GM18907 (cell line): ENCODE data around the gene PARD3.
"Not testable (repeated sequence)": the region's sequence is repeated elsewhere in the genome, so short reads cannot be mapped to it uniquely, and the experiment has no call there.

ENCODE experiments used
- ATAC-seq: cut with Tn5 transposase; IDR thresholded peaks from one replicate; pipeline ENCODE4 v1.9.1; 2021; ENCODE audit warnings: mild to moderate bottlenecking, moderate library complexity; ENCODE audit not compliant: unreplicated experiment

The PARD3 gene

GRCh38 chr10:34437906-34438305 is 377.2 kb downstream of the PARD3 start:
- ATAC-seq, result no peak

GRCh38 chr10:34434119-34434594 is 380.9 kb downstream of the PARD3 start:
- no peak for ATAC-seq

- ATAC-seq, result no peak
These were observed 381.6 kb downstream of the PARD3 start for GRCh38 chr10:34433241-34434076.

- no peak for ATAC-seq
These were observed 382.5 kb downstream of the PARD3 start for GRCh38 chr10:34432589-34432988.

- no peak for ATAC-seq
These were observed 384.4 kb downstream of the PARD3 start for GRCh38 chr10:34430685-34431084.

DNA sequence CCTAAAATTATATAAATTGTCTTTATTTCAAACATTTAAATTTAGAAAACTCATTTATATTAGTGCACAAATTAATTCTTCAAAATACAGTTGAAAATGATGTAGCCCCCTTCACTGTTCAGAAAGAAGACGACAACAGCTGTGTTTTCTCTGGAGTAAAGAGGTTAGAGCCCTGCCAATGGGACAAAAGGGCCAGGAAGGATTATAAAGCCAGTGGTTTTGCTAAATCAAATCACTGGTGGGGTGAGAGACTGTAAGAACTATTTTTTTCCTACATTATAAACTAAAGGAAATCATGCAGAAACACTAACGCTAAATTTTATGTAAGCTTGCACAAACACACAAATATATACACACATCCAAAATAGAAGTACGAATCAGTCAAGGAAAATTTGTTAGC is 386.6 kb downstream of the PARD3 start:
- no peak for ATAC-seq

GRCh38 chr10:34427911-34428216 is 387.2 kb downstream of the PARD3 start:
- no peak for ATAC-seq

DNA sequence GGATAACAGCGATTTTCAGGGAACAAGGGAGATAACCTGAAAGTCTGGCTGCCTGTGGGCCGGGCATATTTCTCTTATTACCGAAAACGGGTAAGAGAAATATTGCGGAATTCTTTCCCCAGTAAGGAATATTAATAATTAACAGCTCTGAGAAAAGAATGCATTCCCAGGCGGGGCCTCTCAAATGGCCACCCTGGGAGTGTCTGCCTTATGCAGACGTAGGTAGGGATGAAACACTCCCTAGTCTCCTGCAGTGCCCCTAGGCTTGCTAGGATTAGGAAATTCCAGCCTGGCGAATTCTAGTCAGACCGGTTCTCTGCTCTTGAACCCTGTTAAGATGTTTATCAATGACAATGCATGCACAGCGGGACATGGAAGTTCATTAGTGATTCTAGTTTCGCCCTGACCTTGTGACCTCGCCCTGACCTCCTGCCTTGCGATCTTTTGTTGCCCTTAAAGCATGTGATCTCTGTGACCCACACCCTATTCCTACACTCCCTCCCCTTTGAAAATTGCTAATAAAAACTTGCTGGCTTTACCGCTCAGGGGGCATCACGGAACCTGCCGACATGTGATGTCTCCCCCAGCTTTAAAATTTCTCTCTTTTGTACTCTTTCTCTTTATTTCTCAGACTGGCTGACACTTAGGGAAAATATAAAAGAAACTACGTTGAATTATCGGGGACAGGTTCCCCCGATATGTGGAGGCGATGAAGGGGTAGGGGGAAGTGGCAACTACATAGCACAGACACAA is 387.8 kb downstream of the PARD3 start:
- ATAC-seq, result not testable (repeated sequence)

GRCh38 chr10:34426538-34427157 is 388.4 kb downstream of the PARD3 start:
- ATAC-seq, result not testable (repeated sequence)

- no peak for ATAC-seq
These were observed 389.1 kb downstream of the PARD3 start for GRCh38 chr10:34426041-34426440.

DNA sequence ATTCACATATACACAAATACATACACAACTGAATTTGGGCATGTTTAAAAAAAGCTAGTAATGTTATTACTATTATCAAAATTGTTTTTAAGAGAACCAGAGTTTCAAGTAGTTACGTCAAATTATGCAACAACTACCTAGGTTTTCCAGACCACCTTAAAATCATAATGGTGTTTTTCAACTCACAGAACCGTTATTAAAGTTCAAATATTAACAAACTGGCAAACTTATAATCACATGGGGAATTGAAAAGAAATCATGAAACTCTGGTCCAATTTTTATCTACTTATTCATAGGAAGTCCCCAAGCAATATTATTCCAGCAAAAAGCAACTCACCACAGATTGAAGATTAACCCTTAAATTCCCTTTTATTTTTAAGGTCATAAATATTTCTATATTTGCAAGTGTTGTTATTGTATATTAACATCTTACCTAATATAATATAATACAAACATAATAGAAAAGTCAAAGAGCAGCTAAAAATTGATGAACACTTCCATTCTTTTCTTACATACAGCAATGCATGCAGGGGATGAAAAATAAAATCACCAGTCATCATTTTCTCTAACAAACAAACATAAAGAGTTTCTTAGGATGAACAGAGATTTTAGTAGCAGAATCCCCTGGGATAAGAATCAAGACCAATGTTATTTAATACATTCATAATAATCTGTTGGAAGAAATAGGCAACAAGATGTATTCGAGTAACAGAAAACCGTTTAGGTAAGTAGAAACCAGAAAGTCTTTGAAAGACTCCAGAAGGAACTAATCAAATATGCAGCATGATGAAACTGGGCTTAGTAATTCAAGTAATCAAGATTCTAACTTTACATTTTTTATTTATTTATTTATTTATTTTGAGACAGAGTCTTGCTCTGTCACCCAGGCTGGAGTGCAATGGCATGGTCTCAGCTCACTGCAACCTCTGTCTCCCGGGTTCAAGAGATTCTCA is 391.1 kb downstream of the PARD3 start:
- no peak for ATAC-seq

GRCh38 chr10:34420795-34421194 is 394.3 kb downstream of the PARD3 start:
- no peak for ATAC-seq

GRCh38 chr10:34420273-34420672 is 394.8 kb downstream of the PARD3 start:
- no peak for ATAC-seq

- ATAC-seq, result no peak
These were observed 400.1 kb downstream of the PARD3 start for GRCh38 chr10:34415039-34415438.

DNA sequence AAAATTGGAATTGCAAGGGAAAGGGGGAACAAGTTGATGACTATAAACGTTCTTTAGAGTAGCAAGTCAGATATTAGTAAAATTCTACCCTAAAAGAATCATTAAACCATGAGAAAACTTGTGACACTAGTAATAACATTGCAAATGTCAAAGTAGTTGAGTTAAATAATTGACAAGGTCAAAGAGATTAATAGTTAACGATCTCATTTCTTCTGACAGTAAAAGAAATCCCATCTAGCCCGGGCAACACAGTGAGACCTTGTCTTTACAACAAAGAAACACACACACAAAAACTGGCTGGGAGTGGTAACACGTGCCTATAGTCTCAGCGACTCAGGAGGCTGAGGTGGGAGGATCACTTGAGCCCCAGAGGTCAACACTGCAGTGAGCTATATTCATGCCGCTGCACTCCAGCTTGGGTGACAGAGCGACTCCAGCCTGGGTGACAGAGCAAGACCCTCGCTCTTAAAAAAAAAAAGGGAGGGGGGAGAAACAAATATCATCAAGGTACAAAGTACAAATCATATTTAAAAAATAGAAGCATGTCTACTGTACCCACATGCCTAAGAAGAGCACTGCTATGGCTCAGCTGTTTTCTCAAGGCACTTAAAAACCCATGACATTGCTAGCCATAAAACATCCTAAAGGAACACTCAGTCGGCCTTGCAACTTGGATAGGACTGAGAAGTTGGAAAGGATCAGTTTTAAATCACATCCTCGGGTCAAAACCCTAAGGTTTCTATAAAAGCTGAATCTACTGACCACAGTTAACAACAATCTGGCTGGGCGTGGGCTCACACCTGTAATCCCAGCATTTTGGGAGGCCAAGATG is 401.1 kb downstream of the PARD3 start:
- ATAC-seq, result no peak

DNA sequence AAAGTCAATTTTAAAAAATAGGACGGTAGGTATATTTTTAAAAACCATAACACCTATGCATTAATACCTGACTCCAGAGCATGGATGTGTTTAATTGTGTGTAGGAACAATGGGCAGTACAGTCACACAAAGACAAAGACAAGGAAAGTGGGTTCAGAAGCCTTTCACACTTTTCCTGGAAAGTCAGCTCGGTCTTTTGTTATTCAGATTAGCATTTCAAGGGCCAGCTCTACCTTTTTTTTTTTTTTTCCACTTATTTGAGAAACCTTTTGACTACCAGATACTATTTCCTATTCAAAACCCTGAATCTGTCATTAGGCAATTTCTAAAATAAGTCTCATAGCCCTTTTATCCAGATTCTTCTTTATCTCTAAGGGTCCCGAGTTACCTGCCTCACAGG is 401.9 kb downstream of the PARD3 start:
- ATAC-seq, result no peak

DNA sequence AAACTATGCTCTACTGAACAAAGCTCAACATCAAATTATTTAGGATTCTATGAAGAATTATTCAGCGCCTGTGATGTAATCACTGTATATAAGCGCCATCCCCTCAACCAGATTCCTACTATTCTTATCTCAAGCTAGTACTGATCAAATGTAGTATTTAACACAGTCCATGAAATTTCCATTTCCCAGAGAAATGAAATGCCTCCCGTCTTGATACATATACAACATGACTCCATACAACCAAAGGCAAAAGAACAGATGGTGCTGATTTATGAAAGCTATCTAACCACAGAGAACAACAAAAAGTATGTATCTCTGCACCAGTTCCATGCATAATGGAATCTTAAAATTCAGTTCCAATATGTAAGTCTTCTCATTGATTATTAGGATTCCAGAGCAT is 406.1 kb downstream of the PARD3 start:
- no peak for ATAC-seq

DNA sequence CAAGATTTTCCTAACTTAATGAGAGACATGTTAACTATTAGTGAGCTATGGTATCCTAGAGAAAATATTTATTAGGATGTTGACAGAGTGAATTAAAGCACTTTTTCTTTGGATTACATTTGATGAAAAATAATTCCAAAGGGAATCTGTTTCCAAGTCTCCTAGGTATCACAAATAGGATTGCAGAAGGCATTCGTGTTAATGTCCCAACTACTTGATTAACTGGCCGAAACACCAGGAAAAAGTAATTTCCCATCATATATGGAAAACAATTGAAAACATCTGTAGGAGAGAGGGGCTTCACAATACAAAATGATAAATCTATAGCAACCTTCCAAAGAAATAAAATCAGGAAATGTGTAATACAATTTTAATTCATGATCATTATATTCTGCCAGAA is 406.7 kb downstream of the PARD3 start:
- ATAC-seq, result no peak

DNA sequence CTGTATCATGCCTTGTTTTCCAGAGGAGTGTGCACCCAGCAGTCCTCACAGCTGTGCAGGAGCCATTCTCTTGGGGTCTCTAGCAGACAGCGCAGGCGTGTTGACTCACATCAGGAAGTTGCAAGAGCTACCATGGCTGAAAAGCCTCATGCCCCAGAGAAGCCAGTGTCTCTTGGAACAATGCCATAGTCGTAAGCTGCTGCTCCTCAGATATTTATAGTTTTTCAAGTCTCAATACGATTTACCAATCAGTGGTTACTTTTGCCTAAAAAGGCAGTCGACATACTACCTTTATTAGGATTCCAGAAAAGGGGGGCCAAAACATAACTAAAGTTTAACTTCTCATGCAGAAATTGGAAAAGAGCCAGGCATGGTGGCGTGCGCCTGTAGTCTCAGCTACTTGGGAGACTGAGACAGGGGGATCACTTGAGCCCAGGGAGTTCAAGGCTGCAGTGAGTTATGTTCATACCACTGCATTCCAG is 407.7 kb downstream of the PARD3 start:
- no peak for ATAC-seq
